ENCODE results near the gene GABARAP. TPM values are rescaled to one million over a fixed set of nuclear protein-coding genes. Genes with fewer than 3 reads are reported as not detected.
A peak's percentile ranks its signal among the peaks of the same experiment; 100 is the strongest.

Gene GABARAP
- polyA plus RNA-seq, 1 donor (not counting 4 experiments of a cell fraction or from before 2014, with no cell fraction given), result 271 TPM

- H4K20me1 ChIP-seq (ENCODE audit: control insufficient read depth, extremely low read depth, insufficient read depth, low read length), result no peaks in the 10 kb centered on the region
- DNase-seq (ENCODE audit: low read depth, low spot score) (no peak), FAIRE-seq (no peak)
- peak overlapping the region; percentile 94 for H3K9ac ChIP-seq (ENCODE audit: control insufficient read depth, extremely low read depth, insufficient read depth, low read length)
- peak overlapping the region; percentile 69 for H3K27ac ChIP-seq (ENCODE audit: control insufficient read depth, insufficient read depth, low read length)
- H3K27me3 ChIP-seq (ENCODE audit: control insufficient read depth, extremely low read depth, insufficient read depth, low read length), result no peaks in the 10 kb centered on the region
- H3K4me3 ChIP-seq (ENCODE audit: control insufficient read depth in 2 of 3, extremely low read depth in 1 of 3, insufficient read depth in 2 of 3, low read depth in 1 of 3, low read length in 3 of 3), result peak overlapping the region; percentile 80 to 94 (median 92)
- TF ChIP-seq CTCF (optimal IDR thresholded peaks at IDR 0.05 in 1 of 3, IDR thresholded peaks at IDR 0.05 in 1 of 3, conservative IDR thresholded peaks at IDR 0.05 in 1 of 3; ENCODE audit: extremely low read depth in 1 of 3, insufficient read depth in 2 of 3, low read length in 3 of 3), result no peak
- no peak for TF ChIP-seq EZH2 (IDR thresholded peaks at IDR 0.05; ENCODE audit: low read length)
- dilution Hi-C loops (cut with MboI; ENCODE audit: extremely low pct_ligation_motif_present, low sequenced_read_pairs), result no loop called here
- H3K9me3 ChIP-seq (ENCODE audit: control insufficient read depth, low read depth, low read length), result no peaks in the 10 kb centered on the region
- peaks cover 18% of the 10 kb centered on the region for H3K4me1 ChIP-seq (ENCODE audit: control insufficient read depth, extremely low read depth, insufficient read depth, low read length)
- no peak overlapping the region for H2AFZ ChIP-seq (ENCODE audit: control insufficient read depth, low read length)
- H3K79me2 ChIP-seq (ENCODE audit: control insufficient read depth, insufficient read depth, low read length), result peaks cover 61% of the 10 kb centered on the region
- H3K36me3 ChIP-seq (ENCODE audit: control insufficient read depth in 2 of 2, extremely low read depth in 1 of 2, insufficient read depth in 2 of 2, low read length in 2 of 2), result peaks cover 14 to 25% of the 10 kb centered on the region in 2 experiments
- no peaks in the 10 kb centered on the region for H3K9me1 ChIP-seq (ENCODE audit: control insufficient read depth, extremely low read depth, insufficient read depth, low read length)
- peak overlapping the region; percentile 98 for H3K4me2 ChIP-seq (ENCODE audit: control insufficient read depth, extremely low read depth, insufficient read depth, low read depth, low read length)
Measured at GRCh38 chr17:7250695-7251627, 8.7 kb upstream of the GABARAP start.

GRCh38 chr17:7249830-7250229 lies 7.6 kb upstream of the GABARAP start:
- Histone ChIP-seq H3K9ac (ENCODE audit: control insufficient read depth, extremely low read depth, insufficient read depth, low read length) (peak overlapping the region; percentile 94), H3K36me3 (ENCODE audit: control insufficient read depth in 2 of 2, extremely low read depth in 1 of 2, insufficient read depth in 2 of 2, low read length in 2 of 2) (peaks cover 16 to 22% of the 10 kb centered on the region in 2 experiments), H3K27me3 (ENCODE audit: control insufficient read depth, extremely low read depth, insufficient read depth, low read length) (no peaks in the 10 kb centered on the region), H2AFZ (ENCODE audit: control insufficient read depth, low read length) (no peak overlapping the region), H3K9me3 (ENCODE audit: control insufficient read depth, low read depth, low read length) (no peaks in the 10 kb centered on the region), H3K27ac (ENCODE audit: control insufficient read depth, insufficient read depth, low read length) (no peak overlapping the region), H3K4me3 (ENCODE audit: control insufficient read depth in 2 of 3, extremely low read depth in 1 of 3, insufficient read depth in 2 of 3, low read depth in 1 of 3, low read length in 3 of 3) (peak overlapping the region; percentile 80 to 94 (median 92)), H3K9me1 (ENCODE audit: control insufficient read depth, extremely low read depth, insufficient read depth, low read length) (no peaks in the 10 kb centered on the region), H4K20me1 (ENCODE audit: control insufficient read depth, extremely low read depth, insufficient read depth, low read length) (no peaks in the 10 kb centered on the region), H3K4me2 (ENCODE audit: control insufficient read depth, extremely low read depth, insufficient read depth, low read depth, low read length) (peak overlapping the region; percentile 98), H3K4me1 (ENCODE audit: control insufficient read depth, extremely low read depth, insufficient read depth, low read length) (peaks cover 18% of the 10 kb centered on the region), H3K79me2 (ENCODE audit: control insufficient read depth, insufficient read depth, low read length) (peaks cover 61% of the 10 kb centered on the region)
- TF ChIP-seq CTCF (optimal IDR thresholded peaks at IDR 0.05 in 1 of 3, IDR thresholded peaks at IDR 0.05 in 1 of 3, conservative IDR thresholded peaks at IDR 0.05 in 1 of 3; ENCODE audit: extremely low read depth in 1 of 3, insufficient read depth in 2 of 3, low read length in 3 of 3) (no peak), EZH2 (IDR thresholded peaks at IDR 0.05; ENCODE audit: low read length) (no peak)
- dilution Hi-C loops (cut with MboI; ENCODE audit: extremely low pct_ligation_motif_present, low sequenced_read_pairs), result no loop called here
- DNase-seq (ENCODE audit: low read depth, low spot score), result no peak
- no peak for FAIRE-seq
